GM19467 (cell line): Measurements from ENCODE around the gene TLL2.

Experiments
- ATAC-seq: cut with Tn5 transposase; IDR thresholded peaks from one replicate; pipeline ENCODE4 v1.9.1; 2021; ENCODE audit warnings: mild to moderate bottlenecking, moderate library complexity; ENCODE audit not compliant: unreplicated experiment

TLL2 gene

GRCh38 chr10:96468845-96469244 is 44.9 kb downstream of the TLL2 start:
- no peak for ATAC-seq

- ATAC-seq, result no peak
Observed at GRCh38 chr10:96465599-96465998, 48.1 kb downstream of the TLL2 start.

GRCh38 chr10:96463562-96463961 is 50.2 kb downstream of the TLL2 start:
- ATAC-seq, result no peak

DNA sequence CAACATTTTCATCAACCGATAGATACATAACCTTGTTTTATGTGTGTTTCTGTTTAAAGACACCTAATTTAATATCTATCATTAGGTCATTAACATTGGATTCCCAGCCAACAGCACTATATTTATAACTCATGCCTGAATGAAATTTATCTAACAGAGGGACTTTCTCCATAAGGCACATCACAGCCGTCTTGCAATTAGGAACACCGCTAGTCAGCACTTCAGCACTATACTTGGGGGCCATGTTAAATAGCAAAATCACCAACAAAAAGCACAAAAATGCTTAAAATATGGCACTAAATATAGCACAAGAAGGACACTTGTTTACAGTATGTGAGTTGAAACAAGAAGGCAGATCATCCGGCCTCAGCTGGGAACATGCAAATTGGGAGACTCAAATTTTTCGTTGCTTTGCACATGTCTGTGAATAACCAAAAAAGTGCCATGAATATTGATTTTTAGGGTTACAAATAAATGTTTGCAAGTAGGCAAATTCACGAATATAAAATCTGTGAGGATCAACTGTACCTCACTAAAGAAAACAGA is 51.0 kb downstream of the TLL2 start:
- ATAC-seq, result no peak

- no peak for ATAC-seq
Observed at GRCh38 chr10:96460316-96460715, 53.4 kb downstream of the TLL2 start.

DNA sequence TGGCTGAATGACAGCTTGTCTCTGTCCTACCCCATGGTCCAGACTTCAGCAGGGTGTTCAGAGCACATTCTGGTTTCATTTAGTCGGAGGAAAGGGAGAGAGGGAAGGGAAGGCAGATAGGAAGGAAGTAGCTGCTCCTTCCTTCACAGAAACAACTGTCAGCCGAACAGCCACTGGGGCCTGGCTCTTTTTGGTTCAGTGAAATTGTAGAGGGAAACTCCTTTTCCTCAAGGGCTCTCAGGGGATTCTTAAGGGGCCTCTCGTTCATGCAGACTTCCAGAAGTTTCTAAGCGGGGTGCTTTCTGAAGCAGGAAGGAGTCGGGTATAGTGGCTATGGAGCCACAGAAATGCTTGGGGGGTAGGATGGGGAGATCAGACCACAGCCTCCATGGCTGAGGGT is 56.4 kb downstream of the TLL2 start:
- no peak for ATAC-seq

- no peak for ATAC-seq
Observed at GRCh38 chr10:96456296-96456840, 57.4 kb downstream of the TLL2 start.

- ATAC-seq, result no peak
Observed at GRCh38 chr10:96453856-96454583, 59.7 kb downstream of the TLL2 start.

- ATAC-seq, result no peak
Observed at GRCh38 chr10:96452494-96453153, 61.1 kb downstream of the TLL2 start.

GRCh38 chr10:96450529-96451207 is 63.1 kb downstream of the TLL2 start:
- no peak for ATAC-seq

DNA sequence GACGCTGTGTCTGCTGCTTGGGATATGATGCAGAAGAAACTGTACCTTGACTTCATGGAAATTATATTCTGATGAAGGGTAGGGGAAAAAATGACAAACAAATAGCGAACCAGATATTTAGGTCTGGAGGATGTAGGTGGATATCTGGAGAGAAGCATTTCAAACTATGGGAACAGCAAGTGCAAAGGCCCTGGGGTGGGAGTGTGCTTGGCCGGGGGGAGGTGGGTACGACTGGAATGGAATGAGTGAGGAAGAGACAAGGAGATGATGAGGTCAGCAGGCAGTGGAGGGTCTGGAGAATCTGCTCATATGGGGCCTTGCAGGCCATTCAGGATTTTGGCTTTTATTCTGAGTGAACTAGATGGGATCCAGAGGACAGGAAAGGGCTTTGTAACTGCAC is 65.2 kb downstream of the TLL2 start:
- ATAC-seq, result no peak

GRCh38 chr10:96448021-96448457 is 65.7 kb downstream of the TLL2 start:
- ATAC-seq, result no peak

DNA sequence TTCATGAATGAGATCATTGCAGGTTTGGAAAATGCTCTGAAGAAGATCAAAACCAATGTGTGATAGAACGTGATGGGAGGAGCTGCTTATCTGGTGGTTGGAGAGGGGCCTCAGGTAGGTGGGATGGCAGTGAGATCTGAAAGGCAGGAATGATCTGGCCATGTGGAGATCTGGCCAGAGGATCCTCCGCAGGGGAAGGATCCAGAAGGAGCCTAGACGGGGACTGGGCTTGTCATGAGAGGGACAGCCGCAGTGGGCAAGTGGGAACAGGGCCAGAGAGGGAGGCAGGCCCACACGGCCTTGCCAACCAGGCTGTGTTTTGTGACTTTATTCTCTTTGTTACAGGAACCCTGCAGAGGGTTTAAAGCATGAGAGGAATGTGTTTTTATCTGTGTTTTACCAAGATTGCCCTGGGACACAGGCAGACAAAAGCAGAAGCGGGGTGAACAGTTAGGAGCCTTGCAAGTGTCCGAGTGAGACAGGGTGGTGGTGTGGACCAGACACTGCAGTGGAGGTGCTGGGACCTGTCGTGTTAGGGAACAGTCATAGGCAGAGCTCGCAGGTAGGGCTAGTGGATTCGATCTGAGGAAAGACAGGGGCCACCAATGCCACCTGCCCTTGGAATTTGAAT is 66.6 kb downstream of the TLL2 start:
- no peak for ATAC-seq

- no peak for ATAC-seq
Observed at GRCh38 chr10:96441987-96442643, 71.6 kb downstream of the TLL2 start.

- no peak for ATAC-seq
Observed at GRCh38 chr10:96441322-96441885, 72.3 kb downstream of the TLL2 start.

GRCh38 chr10:96440361-96441292 is 73.1 kb downstream of the TLL2 start:
- ATAC-seq, result no peak

DNA sequence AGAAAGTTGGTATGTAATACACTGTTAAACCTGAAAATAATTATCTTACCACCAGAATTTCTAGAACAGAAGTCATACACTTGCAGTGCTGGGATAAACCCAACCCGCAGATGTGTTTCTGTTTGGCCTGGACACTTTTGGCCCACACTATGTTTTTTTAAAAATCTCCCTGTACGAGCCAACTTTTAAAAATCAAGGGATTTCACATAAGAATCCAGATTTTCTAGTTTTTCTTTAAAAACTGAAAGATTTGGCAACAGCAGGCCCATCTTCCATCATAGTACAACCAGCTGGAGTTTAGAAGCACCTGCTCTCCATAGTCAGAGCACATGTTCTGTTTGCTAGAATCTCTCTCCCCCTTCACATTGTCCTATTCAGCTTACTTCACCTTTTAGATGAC is 74.0 kb downstream of the TLL2 start:
- no peak for ATAC-seq

GRCh38 chr10:96436035-96436434 is 77.7 kb downstream of the TLL2 start:
- no peak for ATAC-seq
